Measurements from ENCODE around the gene SAMM50. TPM values are rescaled to one million over a fixed set of nuclear protein-coding genes. Genes with fewer than 3 reads are reported as not detected.

SAMM50 gene
- total and polyA plus RNA-seq, 2 donors (not counting 3 experiments of a cell fraction or from before 2014, with no cell fraction given), result 42.9 to 56.2 TPM

DNA sequence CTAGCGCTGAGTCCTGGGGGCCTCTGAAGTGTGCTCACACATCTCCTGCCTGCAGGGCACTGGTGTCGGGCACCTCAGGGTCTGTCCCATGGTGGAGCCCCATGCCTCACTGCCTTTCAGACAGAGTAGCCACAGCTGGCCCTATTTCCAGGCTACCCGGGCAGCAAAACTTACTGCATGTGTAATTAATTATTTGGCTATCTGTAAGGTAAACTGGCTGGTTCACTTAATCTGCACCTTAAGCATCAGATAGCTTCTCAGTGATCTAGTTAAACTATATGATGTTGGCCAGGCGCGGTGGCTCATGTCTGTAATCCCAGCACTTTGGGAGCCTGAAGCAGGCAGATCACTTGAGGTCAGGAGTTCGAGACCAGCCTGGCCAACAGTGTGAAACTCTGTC lies 26.3 kb upstream of the SAMM50 start:
- Histone ChIP-seq H3K27me3 (ENCODE audit: control insufficient read depth in 2 of 2, insufficient read depth in 2 of 2, low read length in 2 of 2) (no peaks in the 10 kb centered on the region), H3K4me2 (ENCODE audit: insufficient read depth, low read length) (no peak overlapping the region), H2AFZ (ENCODE audit: low read depth, low read length) (no peak overlapping the region), H3K79me2 (ENCODE audit: control insufficient read depth, insufficient read depth, low read length) (no peaks in the 10 kb centered on the region), H3K4me3 (replicated peaks in 1 of 3; ENCODE audit: insufficient read depth in 1 of 3, low read depth in 1 of 3, low read length in 3 of 3) (no peak overlapping the region), H3K36me3 (ENCODE audit: control insufficient read depth in 2 of 2, extremely low read depth in 1 of 2, insufficient read depth in 2 of 2, low read length in 2 of 2) (peaks cover 0 to 4% of the 10 kb centered on the region in 2 experiments), H3K4me1 (ENCODE audit: control insufficient read depth, extremely low read depth, insufficient read depth, low read length) (peaks cover 6% of the 10 kb centered on the region), H3K9me3 (replicated peaks; ENCODE audit: control insufficient read depth, insufficient read depth, low read length) (no peaks in the 10 kb centered on the region), H3K27ac (ENCODE audit: insufficient read depth, low read depth, low read length) (no peak overlapping the region), H3K9ac (replicated peaks; ENCODE audit: extremely low read depth, insufficient read depth, low read length) (no peak overlapping the region), H3K9me1 (replicated peaks; ENCODE audit: control insufficient read depth, extremely low read depth, insufficient read depth, low read length) (no peaks in the 10 kb centered on the region), H4K20me1 (replicated peaks; ENCODE audit: control insufficient read depth, extremely low read depth, insufficient read depth, low read length) (no peaks in the 10 kb centered on the region)
- no peak for FAIRE-seq
- dilution Hi-C loops (cut with MboI; ENCODE audit: extremely low pct_ligation_motif_present, low sequenced_read_pairs), result no loop called here
- no peak for DNase-seq (ENCODE audit: low read depth, low spot score)
- TF ChIP-seq EZH2 (IDR thresholded peaks at IDR 0.05; ENCODE audit: borderline replicate concordance, low read depth, low read length, severe bottlenecking), result no peak
- TF ChIP-seq POLR2A (IDR thresholded peaks at IDR 0.05; ENCODE audit: low read depth, low read length), result no peak
- TF ChIP-seq, protein P1, sequence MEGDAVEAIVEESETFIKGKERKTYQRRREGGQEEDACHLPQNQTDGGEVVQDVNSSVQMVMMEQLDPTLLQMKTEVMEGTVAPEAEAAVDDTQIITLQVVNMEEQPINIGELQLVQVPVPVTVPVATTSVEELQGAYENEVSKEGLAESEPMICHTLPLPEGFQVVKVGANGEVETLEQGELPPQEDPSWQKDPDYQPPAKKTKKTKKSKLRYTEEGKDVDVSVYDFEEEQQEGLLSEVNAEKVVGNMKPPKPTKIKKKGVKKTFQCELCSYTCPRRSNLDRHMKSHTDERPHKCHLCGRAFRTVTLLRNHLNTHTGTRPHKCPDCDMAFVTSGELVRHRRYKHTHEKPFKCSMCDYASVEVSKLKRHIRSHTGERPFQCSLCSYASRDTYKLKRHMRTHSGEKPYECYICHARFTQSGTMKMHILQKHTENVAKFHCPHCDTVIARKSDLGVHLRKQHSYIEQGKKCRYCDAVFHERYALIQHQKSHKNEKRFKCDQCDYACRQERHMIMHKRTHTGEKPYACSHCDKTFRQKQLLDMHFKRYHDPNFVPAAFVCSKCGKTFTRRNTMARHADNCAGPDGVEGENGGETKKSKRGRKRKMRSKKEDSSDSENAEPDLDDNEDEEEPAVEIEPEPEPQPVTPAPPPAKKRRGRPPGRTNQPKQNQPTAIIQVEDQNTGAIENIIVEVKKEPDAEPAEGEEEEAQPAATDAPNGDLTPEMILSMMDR (IDR thresholded peaks at IDR 0.05; ENCODE audit: extremely low read depth in 1 of 2, insufficient read depth in 1 of 2, low read depth in 1 of 2, low read length in 2 of 2), result no peak
- no peak for TF ChIP-seq POLR2AphosphoS5 (IDR thresholded peaks at IDR 0.05; ENCODE audit: insufficient read depth, low read depth, low read length)
- TF ChIP-seq FOS (IDR thresholded peaks at IDR 0.05; ENCODE audit: borderline replicate concordance, insufficient read depth, low read length), result no peak
- TF ChIP-seq, protein P2, sequence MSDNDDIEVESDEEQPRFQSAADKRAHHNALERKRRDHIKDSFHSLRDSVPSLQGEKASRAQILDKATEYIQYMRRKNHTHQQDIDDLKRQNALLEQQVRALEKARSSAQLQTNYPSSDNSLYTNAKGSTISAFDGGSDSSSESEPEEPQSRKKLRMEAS (IDR thresholded peaks at IDR 0.05; ENCODE audit: insufficient read depth, insufficient read length), result no peak
- TF ChIP-seq MYC (IDR thresholded peaks at IDR 0.05; ENCODE audit: low read depth, low read length), result no peak
- TF ChIP-seq GATA2 (IDR thresholded peaks at IDR 0.05; ENCODE audit: insufficient read depth, insufficient read length, low read depth, low read length), result no peak
- no peak for TF ChIP-seq JUN (IDR thresholded peaks at IDR 0.05; ENCODE audit: borderline replicate concordance, insufficient read depth, insufficient read length, low read depth)
- intact Hi-C loops (cut with micrococcal nuclease), result loop anchor here (10.0 kb wide), 1 partner anchor 756 kb away; no protein-coding TSS in a partner anchor
- CTCF ChIA-PET, result interaction anchor here (2.3 kb wide), 1 partner anchor 17 kb away, joined by 7 read pairs; no protein-coding TSS in a partner anchor
- no TSS peak for BruUV-seq (replicated peaks)
- POLR2A ChIA-PET, result no interaction called here

Data from endothelial cell of umbilical vein (primary cell).